Forelimb muscle (tissue), 1 donor: ENCODE results near the gene ABLIM2. TPM values are rescaled to one million over a fixed set of nuclear protein-coding genes. Genes with fewer than 3 reads are reported as not detected.

Experiments used
- DNase-seq: peaks from one replicate; pipeline ENCODE4 v3.0.0-alpha.2; 2013; ENCODE audit warnings: low read depth
- polyA plus RNA-seq: library from polyadenylated mRNA; unstranded; fragments of 120-200 nt; gene quantifications from one replicate; pipeline ENCODE4 v1.2.1, GENCODE V29; 2013; ENCODE audit not compliant: insufficient read length

ABLIM2 gene
- polyA plus RNA-seq, 1 donor: 17.0 TPM

DNA sequence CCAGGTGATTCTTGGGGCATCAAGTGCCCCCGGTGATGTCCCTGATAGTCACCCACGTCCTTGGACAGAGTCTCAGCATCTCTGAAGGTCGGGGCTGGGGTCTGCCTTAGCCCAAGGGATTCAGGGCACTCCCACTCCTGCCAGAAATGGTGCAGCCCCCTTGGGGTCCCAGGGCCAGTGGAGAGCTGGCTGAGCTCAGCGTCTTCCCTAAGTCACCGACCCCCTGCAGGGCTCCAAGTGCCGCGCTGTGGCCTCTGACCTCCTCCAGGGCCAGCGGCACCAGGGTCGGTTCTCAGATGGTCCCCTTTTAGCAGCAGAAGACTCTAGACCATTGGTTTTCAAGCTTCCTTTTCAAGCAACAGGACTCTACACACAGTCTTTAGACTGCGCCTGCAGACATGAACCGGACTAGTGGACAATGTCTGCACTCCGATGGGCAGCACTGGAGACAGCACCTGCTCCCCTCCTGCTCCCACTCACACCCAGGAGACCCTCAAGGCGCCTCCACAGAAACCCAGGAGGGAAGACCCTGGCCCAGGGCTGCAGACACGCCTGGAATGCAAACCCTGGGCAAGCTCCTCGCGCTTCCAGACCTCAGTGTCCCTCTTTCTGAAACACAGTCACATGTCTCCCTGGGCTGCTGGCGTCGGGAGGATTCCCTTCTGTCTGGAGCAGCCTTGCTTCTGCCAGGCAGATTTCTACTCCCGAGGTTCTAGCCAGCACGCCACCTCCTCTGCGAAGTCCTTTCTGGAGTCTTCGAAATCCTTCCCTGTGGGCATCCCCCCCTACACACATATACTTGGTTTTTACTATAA is 53.9 kb downstream of the ABLIM2 start:
- no peak for DNase-seq

DNA sequence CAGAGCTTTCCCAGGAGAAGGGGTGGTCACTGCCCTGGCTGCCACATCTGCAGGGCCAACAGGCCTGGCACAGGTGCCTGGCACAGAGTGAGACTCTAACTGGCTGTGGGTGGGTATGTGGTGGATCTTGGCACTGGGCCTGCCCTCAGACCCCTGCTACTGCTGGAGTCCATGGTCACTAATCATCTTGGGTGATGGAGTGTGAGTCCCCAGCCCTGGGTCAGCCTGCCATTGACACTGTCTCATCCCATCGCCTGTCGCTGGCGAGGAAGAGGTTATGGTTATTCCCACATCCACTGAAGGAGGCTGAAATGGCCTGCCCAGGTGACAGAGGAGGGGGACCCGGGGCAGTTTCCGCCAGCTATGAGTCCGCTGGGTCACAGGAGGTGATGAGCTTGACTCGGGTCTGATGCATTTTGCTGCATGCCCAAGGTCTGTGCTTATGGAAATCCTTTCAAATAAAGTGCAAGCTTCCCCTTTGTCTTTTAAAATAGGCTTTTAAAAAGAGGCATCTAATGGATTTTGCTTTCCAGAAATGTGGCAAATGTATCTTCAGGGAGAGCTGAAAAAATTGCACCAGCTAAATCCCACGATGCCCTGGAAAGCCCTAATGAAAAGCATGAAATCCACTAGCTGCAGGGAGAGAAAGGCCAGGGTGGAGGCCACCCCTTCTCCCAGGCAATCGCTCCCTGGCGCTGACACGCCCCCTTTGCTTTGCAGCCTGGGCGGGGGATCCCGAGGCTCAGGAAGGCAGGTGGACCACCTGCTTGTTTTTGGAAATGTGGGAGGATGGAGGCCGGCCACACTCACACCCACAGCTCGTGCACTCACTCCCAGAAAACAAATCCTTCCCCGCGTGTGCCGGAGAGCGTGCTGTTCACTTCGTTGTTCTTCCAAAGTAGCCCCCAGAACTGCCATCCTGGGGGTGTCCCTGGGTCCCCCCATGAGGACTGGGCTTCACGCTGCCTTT is 54.9 kb downstream of the ABLIM2 start:
- DNase-seq: no peak

DNA sequence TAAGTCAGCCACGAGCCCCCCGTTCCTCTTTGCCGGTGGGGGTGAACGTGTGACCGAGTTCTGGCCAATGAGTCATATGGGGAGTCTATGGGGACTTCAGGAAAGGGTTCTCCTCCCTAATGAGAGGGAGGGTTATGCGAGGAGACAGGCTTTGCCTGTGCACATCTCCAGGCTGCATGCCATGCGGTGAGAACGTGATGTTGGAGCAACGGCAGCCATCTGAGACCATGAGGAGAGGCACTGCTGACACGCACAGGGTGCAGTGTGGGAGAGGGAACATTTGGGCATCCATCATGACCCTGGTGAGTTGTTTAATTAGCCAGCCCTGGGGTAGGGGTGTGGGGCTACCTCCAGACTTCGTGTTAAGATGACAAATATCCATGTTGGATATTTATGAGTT is 55.8 kb downstream of the ABLIM2 start:
- DNase-seq: no peak

DNA sequence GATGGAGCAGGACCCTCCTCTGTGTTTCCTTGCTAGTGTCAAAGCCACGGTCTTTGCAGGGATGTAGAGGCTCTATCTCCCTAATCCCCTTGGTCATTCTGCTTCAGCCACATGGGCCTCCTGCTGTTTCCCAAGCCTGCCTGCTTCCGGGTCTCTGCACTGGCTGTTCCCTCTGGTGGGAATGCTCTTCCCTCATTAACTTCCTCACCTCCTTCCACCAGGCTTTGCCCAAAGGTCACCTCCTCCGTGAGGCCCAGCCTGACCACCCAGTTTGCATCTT is 56.6 kb downstream of the ABLIM2 start:
- DNase-seq: no peak

DNA sequence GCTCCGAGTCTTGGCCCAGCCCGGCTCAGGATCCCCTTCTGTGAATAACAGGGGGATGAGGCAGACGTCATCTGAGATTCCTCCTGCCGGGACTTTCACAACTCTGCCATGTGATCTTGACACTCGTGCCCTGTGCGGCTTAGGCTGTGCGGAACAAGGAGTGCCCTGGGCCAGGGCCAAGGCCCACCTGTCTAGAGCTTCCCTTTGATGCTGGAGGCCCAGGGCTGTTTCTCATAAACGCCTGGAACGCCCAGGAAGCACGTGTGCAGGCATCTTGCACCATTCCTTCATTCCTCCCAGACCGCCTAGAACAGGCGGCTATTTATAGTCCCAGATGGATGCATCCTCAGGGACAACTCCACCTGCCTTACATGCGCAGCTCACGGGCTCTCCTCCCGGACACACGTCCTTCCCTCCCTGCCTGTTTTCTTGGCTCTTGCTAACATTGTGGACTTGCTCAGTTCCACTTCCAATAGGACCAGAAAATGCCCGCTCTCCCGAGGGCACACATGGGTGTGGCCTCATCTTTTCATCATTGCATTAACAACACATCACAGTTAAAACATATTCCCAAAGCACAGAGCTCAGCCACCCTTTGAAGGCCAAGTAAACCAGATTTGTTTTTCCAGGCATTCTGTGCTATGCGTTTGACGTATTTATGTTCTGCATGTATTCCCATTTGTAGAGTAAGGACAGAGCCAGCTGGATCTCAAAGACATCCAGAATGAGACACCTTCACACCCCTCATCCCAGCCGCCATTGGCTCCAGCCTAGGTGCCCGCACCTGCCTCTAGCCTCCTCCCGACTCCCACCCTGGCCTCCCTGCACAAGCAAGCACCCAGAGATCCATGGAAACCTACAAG is 57.2 kb downstream of the ABLIM2 start:
- no peak for DNase-seq

DNA sequence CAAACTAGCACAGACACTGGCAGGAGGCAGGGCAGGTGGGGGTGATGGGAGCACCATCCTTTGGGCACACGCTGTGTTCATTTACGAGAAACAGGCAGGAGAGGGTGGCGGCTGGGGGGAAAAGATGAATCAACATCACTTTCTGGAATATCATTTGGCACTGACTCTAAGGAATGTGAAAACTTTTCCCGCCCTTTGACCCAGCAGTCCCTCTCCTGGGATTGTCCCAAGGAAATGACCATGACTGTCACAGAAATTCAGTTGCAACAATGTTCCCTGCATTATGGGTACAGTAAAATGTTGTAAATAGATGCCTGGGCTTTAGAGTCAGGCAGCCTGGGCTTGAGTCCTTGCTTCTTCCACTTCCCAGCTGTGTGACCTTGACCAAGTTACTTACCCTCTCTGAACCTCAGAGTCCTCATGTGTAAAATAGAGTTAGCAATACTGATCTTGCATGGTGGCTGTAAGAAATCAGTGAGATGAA is 58.6 kb downstream of the ABLIM2 start:
- DNase-seq: no peak

DNA sequence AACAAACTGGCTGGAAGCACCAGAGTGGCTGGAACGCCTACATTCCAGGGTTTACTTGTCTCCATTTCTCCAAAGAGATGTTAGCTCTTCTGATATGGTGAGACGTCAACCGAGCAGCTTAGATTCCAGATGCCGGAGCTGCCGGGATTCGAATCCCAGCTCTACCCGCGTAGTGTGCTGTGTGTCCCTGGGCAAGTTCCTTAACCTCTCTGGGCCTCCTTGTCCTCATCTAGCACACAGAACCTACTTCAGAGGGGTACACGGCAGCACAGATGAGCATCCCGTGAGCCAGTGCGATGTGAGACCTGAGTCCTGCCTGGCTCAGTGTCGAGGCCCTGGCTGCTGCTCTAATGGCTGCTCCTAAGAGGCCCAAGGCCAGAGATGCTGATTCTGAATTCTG is 60.1 kb downstream of the ABLIM2 start:
- no peak for DNase-seq

DNA sequence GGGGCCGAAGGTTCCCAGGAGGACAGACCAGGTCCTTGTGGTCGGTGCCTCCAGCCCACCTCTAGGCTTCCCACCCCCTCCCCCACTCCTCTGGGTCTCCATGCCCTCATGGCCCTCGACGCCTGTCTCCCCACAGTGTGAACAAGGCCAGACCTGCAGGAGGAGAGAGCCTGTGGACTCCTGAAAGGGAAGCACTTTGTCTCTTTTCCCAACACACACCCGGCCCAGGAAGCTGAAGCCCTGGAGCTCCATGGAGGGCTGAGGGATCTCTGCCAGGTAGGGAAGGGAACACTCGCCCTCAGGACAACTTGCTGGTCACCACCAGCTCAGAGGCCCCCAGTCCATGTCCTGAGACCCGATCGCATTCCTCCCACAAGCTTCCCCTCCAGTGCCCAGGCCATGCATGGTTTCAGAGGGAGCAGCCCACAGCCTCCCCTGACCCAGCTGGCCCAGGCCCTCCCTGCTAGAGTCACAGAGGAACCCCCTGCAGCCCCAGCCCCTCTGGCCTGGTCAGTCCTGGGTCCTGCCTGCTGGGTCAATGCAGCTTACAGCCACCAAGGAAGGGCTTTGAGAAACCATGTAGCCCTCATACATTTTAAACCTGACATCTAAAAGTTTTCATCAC is 60.8 kb downstream of the ABLIM2 start:
- DNase-seq: no peak

DNA sequence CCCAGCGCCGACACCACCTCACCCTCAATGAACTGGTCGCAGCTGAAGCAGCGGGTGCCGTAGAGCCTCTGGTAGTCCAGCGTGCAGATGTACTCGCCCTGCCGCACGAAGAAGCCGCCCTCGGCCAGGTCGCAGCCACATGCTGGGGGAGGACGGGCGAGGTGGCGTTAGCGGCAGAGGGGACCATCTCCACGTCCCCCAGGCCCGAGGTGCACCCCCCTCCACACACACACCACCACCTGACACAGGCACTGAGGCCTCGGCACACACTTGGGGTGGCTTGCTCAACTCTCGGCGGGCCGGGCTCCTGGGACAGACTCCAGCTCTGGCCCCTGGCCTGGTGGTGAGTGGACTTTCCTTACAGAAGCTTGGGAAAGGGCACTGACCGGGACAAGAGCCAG is 61.5 kb downstream of the ABLIM2 start:
- no peak for DNase-seq

DNA sequence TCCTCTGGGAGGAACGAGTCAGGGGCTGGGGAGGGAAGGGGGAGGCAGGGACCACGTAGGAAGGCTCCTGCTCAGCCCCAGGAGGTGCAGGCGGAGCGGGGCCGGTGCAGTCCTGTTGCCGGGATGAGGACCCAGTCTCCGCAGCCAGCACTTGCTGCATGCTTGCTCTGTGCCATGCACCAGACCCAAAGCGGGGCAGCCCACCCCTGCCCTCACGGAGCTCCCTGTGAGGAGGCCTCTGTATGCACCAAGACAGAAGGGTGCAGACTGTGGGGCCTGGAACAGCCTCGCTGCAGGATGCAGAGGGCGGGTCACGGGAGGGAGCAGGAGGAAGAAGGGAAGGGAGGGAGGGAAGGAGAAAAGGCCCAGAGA is 61.9 kb downstream of the ABLIM2 start:
- DNase-seq: no peak

DNA sequence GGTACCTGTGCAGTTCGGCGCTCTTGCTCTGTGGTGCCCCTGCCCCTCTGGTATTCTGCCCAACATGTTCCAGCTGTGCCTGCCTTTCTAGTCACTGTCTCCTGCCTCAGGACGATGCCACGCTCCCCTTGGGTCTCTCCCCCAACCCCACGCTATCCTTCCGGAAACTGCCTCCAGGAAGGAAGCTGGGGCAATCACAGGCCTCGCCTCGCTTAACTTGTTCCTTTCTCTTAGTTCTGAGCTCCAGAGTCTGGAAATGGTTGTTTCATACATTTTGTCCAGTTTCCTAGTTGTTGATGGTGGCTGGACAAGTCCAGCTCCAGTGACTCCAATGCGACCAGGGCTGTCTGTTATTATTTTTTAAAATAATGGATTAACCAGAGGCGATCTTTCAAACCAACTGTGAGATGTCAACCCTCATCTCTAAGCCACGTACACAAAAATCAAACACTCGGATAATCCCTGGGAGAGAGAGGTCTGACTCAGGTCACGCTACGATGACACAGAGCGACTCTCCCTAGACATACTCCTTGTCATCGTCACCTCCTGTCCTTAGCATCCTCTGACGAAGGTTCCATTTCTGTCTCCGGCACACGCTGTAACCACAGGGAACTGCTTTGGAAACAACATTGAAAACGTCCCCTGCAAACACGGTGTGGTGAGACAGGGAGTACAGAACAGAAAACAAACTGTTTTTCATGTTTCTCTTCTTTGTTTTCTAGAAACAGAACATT is 62.5 kb downstream of the ABLIM2 start:
- DNase-seq: no peak

DNA sequence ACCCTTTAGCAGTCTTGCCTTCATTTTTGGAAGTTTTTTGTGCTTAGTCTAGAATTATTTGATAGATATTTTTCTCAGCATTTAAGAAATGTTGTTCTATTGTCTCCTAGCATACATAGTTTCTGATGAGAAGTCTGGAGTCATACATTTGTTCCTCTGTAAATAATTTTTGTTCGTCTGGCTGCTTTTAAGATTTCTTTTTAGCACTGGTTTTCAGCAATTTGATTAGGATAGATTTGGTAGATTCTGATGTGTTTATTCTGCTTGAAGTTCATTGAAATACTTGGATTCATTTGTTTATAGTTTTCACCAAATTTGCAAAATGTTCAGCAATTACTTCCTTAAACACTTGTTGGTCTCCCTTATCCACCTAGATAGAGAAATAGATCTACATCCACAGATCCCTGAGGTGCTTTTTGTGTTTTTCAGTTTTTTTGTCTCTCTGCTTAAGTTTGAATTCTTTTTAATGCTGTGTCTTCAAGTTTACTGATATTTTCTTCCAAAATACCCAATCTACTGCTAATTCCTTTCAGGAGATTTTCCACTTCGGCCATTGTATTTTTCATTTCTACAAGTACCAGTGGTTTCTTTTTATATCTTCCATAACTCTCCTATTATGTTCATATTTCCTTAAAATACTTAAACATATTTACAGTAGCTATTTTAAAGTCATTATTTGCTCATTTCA is 64.9 kb downstream of the ABLIM2 start:
- DNase-seq: no peak

DNA sequence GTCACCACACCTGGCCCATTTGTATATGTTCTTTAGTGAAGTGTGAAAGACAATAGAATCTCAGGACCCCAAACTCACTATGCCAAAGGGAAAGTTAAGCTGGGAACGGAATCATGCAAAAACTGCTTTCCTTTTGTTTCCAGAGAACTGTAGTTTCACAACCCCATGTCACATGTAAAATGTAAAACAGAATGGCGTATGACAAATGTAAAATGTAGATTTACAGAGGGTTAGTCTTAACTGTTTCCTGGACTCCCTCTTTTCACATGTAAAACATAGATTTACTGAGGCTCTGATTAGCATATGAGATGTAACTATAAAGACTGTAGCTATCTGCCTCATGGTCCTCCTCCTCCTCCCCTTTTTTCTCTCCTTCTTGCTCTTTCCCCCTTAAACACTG is 66.3 kb downstream of the ABLIM2 start:
- no peak for DNase-seq

DNA sequence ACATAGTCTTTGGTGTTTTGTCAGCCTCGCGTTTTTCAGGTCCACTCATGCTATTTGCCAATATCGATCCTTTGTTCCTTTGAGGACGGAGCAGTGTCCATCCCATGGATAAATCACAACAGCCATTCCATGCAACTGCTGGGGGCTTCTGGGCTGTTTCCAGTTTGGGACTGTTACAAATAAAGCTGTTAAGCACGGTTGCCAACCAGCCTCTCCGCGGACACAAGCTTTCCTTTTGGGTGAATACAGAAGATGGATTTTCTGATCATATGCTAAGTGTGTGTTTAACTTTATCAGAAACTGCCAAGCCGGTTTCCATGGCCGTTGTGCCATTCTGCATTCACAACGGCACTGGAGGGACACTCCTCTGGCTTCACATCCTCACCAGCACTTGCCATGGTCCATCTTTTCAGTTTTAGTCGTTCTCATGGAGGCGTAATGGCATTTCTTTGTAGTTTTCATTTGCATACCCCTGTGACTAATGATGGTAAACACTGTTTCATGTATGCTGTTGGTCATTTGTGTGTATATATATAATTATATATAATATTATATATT is 67.8 kb downstream of the ABLIM2 start:
- DNase-seq: no peak

DNA sequence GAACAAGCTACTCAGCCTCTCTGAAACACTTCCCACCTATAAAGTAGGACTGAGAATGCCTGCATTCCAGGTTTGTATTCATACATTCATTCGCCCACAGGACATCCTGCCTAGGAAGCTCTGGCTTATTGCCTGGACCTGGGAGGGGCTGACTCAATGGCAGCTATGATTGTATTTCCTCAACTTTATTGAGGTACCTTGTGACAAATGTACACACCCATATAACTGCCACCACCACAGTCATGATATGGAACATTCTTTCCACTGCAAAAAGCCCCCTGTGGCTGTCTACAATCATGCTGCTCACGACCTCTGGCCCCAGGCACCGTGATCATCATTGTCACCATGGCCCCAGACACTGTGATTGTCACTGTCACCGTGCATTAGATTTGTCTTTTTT is 68.3 kb downstream of the ABLIM2 start:
- DNase-seq: no peak

DNA sequence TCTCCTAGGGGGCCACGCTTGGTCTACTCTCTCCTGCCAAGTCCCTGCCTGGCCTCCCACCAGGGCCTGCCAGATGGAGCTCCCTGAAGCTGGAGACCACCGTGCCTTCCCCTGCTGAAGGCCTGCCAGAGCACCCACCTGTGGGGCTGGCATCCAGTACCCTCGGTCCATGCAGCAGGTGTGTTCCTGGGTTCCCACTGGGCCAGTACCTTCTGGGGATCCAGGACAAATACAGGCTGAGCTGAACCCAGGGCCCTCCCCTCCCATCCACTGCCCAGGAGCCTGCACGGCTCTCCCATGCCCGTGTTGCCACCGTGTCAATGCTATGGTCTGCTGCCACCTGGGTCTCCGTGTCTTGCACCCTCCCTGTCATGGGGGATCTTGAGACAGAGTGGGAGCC is 68.8 kb downstream of the ABLIM2 start:
- DNase-seq: no peak

DNA sequence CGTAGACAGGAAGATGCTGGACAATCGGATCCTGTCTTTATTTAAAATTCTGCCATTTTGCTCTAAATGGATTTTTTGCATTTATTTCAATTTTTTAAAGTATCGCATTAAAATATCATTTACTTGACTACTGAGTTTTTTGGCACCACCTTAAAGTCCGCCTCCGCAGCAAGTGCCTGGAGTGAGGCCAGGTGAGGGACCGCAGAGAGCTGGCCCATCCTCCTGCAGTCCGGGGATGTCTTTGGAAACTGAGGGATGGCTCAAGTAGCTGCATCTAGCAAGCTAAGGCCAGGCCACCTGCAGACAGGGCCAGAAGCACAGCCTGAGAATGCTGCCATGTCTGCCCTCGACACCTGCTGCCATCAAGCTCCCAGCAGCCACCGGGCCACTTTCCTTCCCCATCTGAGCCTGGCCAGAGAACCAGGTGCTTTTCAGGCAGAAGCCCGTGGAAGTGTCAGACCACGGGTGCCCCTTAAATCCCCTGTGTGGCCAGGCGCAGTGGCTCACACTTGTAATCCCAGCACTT is 69.6 kb downstream of the ABLIM2 start:
- no peak for DNase-seq

DNA sequence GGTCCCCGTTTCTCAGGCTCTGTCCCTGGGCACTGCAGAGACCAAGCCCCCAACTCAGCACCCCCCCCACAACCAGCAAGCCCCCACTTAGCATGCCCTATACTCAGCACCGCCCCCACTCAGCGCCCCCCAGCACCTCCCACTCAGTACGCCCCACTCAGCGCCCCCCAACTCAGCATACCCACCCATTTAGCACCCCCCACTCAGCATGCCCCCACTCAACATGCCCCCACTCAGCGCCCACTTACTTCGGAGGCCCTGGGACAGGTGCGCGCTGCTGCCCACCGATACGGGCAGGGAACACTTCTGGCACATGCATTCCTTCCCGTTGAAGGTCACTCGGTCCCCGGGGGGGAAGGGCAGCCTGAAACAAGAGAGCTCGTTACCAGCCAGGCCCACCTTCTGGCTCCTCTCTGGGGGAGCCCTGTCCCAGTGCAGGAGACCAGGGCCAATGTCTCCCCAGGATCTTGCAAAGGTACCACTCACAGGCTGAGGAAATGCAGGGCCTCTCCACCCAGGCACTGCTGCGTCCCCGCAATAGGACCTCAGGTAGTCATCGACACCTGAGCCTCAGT is 70.6 kb downstream of the ABLIM2 start:
- no peak for DNase-seq

DNA sequence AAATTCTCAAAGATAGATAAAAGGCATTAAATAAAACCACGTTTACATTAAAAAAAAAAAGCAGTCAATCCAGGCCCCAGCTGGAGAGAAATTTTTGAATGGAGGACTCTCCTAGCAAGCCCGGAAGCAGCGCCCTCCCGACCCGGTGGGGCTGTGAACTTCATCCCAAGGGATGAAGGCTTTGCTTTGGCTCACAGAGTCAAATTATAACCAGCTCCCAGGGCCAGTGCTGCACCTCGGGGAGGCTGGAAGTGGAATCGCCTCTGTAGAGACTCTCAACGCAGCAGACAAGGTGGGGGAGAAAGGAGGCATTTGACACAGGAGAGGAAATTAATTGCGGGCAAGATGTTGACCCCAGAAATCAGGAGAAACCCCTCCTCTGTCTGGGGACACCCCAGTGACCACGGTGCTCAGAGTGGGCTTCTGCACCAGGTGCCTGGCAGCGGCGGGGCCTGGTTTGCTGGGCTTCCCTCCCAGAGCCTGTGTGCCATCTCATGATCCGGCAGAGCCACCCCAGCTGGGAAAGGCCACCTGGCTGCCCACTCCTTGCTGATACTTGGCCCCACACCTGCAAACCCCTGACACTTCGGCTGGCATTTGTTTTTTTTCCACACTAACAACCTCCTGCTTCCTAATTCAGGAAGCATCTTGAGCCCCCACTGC is 71.7 kb downstream of the ABLIM2 start:
- DNase-seq: no peak
